Epithelial cell of esophagus (primary cell): ENCODE measurements around the gene ART4.

Experiments
- DNase-seq: peaks from one replicate; pipeline ENCODE4 v3.0.0; 2010; ENCODE audit warnings: low read depth
- H3K4me3 ChIP-seq: 2 replicates; pipeline ENCODE4 v1.5.1; 2011; ENCODE audit warnings: mild to moderate bottlenecking, low read length, control low read depth
- CTCF ChIP-seq: IDR thresholded peaks from 2 replicates; pipeline ENCODE4 v1.5.1; 2011; ENCODE audit warnings: low read depth, mild to moderate bottlenecking, low read length, control low read depth, inconsistent platforms; ENCODE audit not compliant: insufficient read depth; ENCODE audit errors: missing control alignments

The ART4 gene

DNA sequence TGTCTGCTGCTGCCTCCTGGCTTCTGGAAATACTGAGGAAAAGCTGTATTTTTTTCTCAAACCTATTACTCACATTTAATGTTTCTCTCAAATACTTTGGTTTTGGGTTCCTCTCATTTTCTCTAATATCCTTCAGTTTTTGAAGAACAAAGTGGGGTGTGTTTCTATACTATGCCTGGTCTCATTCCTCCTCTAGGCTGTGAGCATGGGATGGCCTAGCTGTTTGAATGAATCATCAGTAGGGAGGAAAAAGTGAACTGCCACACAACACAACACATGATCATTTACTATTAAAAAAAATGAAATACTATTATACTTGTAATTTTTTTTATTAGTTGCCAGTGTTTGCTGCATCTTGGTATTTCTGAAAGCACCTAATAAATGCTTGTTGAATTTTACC is 18.1 kb downstream of the ART4 start:
- peak; percentile 52 for DNase-seq
- no peak overlapping the region for H3K4me3 ChIP-seq
- no peak for TF ChIP-seq CTCF

DNA sequence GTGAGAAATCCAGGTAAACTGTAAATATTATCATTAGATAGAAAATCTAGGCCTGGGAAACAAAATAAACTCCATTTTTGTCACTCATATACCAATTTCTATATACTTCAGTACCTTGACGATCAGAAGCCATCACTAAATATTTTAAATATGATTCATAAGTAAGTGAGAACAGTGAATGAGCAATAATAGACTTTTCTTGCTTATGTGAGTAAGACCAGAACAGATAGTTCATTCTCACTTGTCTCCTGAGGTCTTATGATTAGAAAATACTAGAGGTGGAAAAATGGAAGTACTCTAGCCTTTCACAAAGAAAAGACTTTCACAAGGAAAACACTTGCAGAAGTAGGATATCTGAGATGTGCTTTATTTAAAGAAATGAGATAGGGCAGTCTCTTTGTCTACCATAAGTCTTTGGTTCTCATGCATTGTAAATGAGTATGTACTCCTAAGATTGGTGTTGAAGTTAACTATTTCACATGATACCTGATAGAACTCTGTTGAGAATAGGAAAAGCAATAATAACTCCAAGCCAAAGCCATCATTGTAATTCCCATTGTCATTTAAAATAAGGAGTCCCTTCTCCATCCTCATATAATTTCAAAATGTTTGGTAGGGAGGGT is 19.2 kb downstream of the ART4 start:
- TF ChIP-seq CTCF = no peak
- DNase-seq = peak; percentile 56
- H3K4me3 ChIP-seq = no peak overlapping the region

- H3K4me3 ChIP-seq = no peak within 1 kb of the TSS
- no peak for TF ChIP-seq CTCF
- DNase-seq = no peak
Observed at GRCh38 chr12:14814014-14814413, 29.3 kb downstream of the ART4 start, which contains the start of gene SMCO3. TSS of gene SMCO3 (minus strand) at chr12:14814182. CDS start at chr12:14806680, 7,502 bp downstream.

DNA sequence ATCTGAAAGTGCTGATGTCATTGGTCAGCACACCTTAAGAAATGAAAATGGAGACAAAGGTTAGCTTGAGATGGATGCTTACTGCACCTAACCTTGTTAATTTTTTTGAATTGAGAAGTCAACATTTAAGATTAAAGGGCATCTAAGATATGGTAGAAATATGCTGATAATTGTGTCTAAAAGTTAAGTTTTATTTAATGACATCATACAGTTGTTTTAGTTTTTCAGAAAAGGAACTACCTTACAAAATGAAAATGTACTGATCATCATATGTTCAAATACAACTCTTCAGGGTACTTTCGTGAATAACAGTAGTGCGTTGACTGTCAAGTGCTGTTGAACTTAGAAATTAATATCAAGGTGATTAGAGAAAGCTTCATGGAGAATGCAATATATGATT is 31.8 kb downstream of the ART4 start:
- no peak for DNase-seq
- no peak overlapping the region for H3K4me3 ChIP-seq
- no peak for TF ChIP-seq CTCF

- peak; percentile 75 for TF ChIP-seq CTCF
- no peak overlapping the region for H3K4me3 ChIP-seq
- DNase-seq = peak; percentile 55
Observed at GRCh38 chr12:14810953-14811483, 32.3 kb downstream of the ART4 start.

DNA sequence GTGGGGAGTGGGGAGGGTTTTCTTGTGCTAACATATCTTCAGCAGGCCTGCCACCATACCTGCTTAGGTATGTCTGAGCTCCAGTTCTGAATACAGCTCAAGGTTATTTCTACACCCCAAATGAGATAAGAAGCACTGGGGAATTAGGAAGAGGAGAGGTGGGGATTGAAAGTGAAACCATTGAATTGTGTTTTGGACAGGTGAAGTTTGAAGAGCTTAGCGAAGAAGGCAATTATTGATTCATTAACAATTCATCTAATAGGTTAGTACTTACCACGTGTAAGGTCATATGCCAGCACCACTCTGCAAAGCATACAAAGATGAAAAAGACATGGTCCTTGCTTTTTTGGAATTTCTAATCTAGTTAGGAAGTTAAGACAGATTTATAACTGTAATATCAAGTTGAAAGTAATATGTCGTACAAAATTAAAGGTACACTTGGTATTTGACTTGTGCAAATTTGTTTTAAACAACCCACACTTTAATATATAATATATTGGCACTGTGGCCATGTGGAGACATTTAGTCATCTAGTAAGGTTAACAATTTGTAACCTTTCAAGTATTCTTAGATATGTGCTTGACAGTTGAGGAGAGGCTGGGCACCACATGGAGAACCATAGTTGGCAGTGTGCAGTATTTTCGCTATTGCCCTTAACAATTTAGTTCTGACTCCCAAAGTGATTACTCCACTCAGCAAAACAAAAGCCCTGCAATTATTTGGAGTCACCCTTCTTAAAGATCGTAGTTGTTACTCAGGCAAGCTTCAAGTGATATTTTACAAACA is 33.0 kb downstream of the ART4 start:
- TF ChIP-seq CTCF = no peak
- H3K4me3 ChIP-seq = no peak overlapping the region
- no peak for DNase-seq

DNA sequence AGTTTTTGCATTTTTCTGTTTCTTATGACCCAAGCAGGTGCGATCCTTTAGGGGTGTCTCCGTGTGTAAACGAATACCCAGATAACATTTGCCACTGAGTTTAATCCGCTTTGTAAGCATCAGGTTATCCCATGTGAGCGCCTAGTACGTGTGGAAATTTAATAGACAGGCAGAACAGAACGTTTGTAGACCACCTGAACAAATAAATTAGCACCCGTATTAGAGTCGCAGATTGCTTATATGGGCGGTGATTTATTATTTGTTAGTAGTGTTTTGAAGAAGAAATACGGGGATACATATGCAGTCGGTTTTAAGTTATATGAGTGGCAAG is 39.5 kb downstream of the ART4 start:
- no peak for DNase-seq
- peak overlapping the region; percentile 94 for H3K4me3 ChIP-seq
- no peak for TF ChIP-seq CTCF
